GM21737 (cell line): ENCODE measurements around the gene KDM1B.
A peak's percentile ranks its signal among the peaks of the same experiment; 100 is the strongest.

Source experiments
- ATAC-seq: cut with Tn5 transposase; IDR thresholded peaks from one replicate; pipeline ENCODE4 v1.9.1; 2021; ENCODE audit warnings: mild to moderate bottlenecking, moderate library complexity; ENCODE audit not compliant: unreplicated experiment

Gene KDM1B

GRCh38 chr6:18155150-18155863, at the start of gene KDM1B:
Gene KDM1B (plus strand): TSS chr6:18155422. CDS start chr6:18159896, 4,474 bp downstream.
- peak; percentile 87 for ATAC-seq

- ATAC-seq, result no peak
Observed at GRCh38 chr6:18107061-18107460, 48.2 kb upstream of the KDM1B start.

- no peak for ATAC-seq
Observed at GRCh38 chr6:18110162-18110561, 45.1 kb upstream of the KDM1B start.

- ATAC-seq, result no peak
Observed at GRCh38 chr6:18115356-18115755, 39.9 kb upstream of the KDM1B start.

DNA sequence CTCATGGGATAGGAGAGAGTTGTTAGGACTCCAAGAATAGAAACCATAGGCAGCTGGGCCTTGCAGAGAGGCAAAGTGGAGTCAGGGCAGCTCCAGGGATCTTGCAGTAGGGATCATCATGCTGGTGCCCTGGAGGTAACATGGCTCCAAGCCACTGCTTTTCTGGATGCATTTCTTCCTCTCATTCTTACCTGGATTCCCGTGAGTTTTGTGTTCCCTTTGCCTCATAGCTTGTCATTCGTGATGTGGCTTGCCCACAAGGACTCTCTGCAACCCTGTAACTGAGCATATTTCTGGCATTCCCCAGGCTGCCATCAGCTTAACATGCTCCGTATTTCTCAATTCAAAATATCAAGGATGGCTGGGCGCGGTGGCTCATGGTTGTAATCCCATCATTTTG, 38.1 kb upstream of the KDM1B start:
- no peak for ATAC-seq

GRCh38 chr6:18118330-18118729, 36.9 kb upstream of the KDM1B start:
- ATAC-seq, result no peak

DNA sequence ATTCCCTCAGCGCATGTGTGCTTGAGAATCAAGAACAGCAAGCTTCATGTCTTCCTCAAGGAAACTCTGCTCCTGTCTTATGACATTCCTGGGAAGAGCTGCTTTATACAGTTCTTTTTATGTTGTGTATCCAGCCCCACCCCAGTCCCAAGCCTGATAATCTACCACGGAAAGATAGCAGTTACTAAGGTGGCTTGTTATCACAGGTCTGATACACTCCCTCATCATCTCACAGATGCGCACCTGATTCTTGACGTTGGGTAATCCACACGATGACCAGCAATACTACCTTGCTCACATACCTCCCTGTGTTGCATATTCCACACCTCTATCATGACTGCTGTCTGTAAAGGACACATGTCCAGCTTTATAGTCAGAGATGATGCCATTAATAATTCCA, 36.0 kb upstream of the KDM1B start:
- no peak for ATAC-seq

DNA sequence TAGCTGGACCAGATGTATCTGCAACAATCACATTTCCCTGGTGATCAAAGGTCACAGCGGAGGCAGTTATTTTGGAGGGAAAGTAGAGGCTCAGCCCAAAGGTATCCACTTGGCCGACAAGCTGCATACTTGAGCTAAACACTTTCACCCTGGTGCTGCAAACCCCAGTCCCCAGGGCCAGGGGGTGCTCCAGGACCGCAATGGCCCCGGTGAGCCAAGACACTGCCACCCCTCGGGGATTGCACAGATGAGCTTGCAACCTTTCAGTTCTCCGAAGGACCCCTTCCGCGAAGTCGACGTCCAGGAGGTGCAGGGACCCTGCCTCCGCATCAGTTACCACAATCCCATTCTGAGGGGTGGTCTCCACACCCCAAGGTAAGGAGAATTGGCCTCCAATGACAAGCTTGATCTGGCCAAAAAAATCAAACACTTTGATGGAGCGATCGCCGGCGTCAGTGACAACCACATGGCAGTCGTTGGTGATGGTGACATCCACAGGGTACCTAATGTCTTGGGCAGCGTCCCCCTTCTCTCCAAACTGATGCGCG, 33.6 kb upstream of the KDM1B start:
- no peak for ATAC-seq

GRCh38 chr6:18122128-18123093, 32.8 kb upstream of the KDM1B start, which contains the start of gene NHLRC1:
Gene NHLRC1 (minus strand): TSS chr6:18122677. CDS start chr6:18122606, 71 bp downstream.
- ATAC-seq, result peak; percentile 99

- no peak for ATAC-seq
Observed at GRCh38 chr6:18126121-18126520, 29.1 kb upstream of the KDM1B start.

DNA sequence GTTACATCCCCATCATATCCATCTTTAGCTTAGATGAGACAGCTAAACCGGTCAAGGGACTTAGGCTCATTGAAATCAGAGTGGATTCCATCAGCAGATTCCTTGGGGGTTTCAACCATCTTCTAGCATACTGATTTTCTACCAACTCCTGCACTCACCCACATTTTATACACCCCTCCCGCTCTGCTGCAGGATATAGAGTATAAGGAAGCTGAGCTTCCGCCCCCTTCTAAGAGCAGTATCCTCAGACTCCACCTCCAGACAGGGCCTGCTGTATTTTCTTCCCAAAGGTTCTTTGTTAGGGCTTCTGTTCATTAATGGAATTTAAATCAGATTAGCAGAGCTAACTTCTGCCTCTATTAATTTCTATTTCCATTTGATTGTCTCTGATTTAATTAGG, 22.9 kb upstream of the KDM1B start:
- no peak for ATAC-seq

DNA sequence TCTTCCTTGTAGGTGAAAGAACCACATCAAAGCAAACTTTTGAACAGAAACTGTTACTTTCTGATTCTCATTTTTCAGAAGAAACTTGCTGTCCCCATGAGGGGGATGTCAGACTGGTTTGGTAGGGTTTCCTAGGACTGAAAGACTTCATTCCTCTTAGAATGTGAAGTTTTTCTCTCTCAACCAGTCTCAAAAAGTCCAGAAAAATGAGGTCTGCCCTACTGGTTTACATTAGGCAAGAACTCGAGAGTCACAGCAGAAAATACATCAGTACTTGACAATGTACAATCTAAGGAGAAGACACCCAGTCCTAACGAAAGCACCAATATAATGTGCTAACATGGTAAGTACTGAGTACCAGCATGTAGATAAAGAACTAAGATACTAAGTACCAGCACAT, 20.1 kb upstream of the KDM1B start:
- no peak for ATAC-seq

DNA sequence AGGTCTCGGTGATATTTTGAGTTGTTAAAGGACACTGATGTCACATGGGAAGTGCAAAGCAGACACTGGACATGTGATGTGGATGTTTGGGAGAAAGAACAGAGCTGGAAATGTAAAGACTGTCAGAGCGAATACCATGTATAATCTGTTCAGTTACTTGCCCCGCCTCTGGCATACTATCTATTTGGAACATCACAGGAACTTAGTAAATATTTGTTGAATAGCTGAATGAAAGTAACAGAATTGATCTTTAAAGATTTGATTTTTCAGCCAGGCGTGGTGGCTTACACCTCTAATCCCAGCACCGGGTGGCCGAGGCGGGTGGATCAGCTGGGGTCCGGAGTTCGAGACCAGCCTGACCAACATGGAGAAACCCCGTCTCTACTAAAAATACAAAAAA, 19.0 kb upstream of the KDM1B start:
- ATAC-seq, result no peak

DNA sequence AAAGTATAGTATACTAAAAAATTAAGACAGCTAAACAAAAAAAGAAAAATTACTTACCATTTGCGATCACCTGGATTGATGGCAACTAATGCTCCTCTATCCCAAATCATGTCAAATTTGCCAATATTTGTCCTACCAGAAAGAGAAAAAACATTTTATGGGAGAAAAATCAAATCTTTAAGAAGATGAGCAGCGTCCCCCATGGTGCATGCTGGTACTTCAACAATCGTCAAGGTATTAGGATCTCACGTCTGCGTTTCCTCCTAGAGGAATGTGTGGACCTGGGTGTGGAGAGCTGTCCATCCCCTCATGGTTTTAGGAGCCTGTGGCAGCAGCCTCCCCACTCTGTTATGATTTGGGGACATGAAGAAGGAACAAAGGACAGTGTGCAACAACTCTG, 16.3 kb upstream of the KDM1B start:
- no peak for ATAC-seq

DNA sequence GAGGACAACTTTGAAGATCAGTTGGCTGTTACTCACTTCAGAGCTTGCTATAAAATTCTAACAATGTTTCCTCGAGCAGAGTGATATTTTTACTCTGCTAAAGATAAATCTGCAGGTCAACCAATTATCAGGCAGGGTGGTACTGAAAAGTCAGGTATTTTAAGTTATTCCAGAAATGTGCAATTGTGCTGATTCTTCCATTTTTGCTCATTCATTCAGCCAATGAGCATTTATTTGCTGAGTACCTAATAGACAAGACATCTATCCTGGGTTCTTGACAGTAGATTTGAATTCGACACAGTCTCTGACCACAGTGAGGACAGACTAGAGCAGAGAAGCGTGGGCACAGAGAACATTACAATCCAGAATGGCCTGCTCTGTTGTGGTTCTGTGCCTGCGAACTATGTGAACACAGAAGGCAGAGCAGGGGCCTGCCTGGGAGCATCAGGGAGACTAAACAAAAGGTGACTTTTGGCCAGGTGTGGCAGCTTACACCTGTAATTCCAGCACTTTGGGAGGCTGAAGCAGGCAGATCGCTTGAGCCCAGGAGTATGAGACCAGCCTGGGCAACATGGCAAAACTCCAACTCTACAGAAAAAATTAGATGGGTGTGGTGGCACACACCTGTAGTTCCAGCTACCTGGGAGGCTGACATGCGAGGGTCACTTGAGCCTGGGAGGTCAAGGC, 15.1 kb upstream of the KDM1B start:
- no peak for ATAC-seq

DNA sequence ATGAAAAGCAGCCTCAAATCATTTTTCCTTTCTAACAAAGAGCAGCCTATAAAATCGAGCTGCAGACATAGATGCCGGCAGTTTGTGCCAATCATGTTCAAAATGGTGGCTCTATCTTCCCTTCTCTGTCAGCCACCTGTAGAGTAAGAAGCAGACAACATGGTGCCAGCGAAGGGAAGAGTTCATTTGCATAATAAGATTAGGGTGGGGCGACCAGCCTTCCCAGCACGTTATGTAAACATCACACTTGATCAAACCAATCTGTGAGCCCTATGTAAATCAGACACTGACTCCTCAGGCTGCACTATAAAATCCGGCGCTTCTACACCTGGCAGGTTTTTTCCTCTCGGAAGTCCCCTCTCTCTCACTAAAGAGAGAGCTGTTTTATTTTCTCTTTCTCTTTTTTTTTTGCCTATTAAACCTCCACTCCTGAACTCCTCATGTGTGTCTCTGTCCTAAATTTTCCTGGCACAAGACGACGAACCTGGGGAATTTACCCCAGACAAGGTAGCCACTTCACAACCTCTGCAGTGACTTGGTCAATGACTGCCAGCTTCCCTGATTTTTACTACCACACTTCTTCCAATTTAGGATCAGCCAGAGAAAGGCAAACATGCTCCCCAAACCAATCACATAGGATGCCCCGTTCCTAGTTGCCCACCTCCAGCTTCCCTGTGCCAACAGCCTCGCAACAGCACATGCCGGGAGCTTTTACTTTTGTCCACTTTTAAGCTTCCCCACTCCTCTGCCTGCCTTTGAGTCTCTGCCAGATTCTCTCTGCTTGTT, 13.2 kb upstream of the KDM1B start:
- ATAC-seq, result no peak

- no peak for ATAC-seq
Observed at GRCh38 chr6:18142591-18142861, 12.7 kb upstream of the KDM1B start.

- no peak for ATAC-seq
Observed at GRCh38 chr6:18147160-18147559, 8.1 kb upstream of the KDM1B start.

DNA sequence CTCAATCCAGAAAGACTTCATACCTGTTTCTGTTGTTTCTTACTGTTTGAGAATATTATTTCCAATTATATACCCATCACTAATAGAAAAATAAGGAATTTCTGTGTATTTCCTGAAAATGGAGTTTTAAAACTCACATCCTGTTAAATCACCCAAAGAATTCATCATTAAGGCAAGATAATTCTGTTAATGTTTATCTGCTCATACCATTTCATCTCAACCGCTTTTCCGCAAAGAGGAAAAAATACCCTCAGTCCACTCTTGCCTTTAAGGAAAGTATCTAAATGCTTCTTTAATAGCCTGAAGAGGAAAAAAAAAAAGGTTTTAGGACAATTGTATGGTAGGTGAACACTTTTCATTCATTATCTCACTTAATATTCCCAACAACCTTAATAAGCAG, 7.6 kb upstream of the KDM1B start:
- ATAC-seq, result no peak

GRCh38 chr6:18148304-18149025, 6.8 kb upstream of the KDM1B start:
- ATAC-seq, result no peak
